ENCODE results near the gene BRIP1.

Gene BRIP1

GRCh38 chr17:61746248-61746985, 116.9 kb downstream of the BRIP1 start:
- H3K9me3 ChIP-seq (ENCODE audit: insufficient read depth, low read length): peaks cover 19% of the 10 kb centered on the region
- no peak overlapping the region for H3K4me2 ChIP-seq (ENCODE audit: low read length)
- H2AFZ ChIP-seq (ENCODE audit: low read depth, low read length): no peak overlapping the region
- H3K4me3 ChIP-seq (ENCODE audit: low read length): no peak overlapping the region
- H3K4me1 ChIP-seq (ENCODE audit: low read length): peaks cover 15% of the 10 kb centered on the region
- H3K79me2 ChIP-seq (ENCODE audit: low read length): no peaks in the 10 kb centered on the region
- no peak overlapping the region for H3K9ac ChIP-seq (ENCODE audit: low read length)
- H3K36me3 ChIP-seq (replicated peaks; ENCODE audit: low read depth, low read length): peaks cover 45% of the 10 kb centered on the region
- H3K27ac ChIP-seq (ENCODE audit: low read length): no peak overlapping the region
- no peaks in the 10 kb centered on the region for H4K20me1 ChIP-seq (ENCODE audit: insufficient read depth, low read length)
- no peaks in the 10 kb centered on the region for H3K27me3 ChIP-seq (ENCODE audit: low read depth, low read length)
- TF ChIP-seq EZH2phosphoT487 (IDR thresholded peaks at IDR 0.05; ENCODE audit: low read depth): no peak
- TF ChIP-seq, protein P1, sequence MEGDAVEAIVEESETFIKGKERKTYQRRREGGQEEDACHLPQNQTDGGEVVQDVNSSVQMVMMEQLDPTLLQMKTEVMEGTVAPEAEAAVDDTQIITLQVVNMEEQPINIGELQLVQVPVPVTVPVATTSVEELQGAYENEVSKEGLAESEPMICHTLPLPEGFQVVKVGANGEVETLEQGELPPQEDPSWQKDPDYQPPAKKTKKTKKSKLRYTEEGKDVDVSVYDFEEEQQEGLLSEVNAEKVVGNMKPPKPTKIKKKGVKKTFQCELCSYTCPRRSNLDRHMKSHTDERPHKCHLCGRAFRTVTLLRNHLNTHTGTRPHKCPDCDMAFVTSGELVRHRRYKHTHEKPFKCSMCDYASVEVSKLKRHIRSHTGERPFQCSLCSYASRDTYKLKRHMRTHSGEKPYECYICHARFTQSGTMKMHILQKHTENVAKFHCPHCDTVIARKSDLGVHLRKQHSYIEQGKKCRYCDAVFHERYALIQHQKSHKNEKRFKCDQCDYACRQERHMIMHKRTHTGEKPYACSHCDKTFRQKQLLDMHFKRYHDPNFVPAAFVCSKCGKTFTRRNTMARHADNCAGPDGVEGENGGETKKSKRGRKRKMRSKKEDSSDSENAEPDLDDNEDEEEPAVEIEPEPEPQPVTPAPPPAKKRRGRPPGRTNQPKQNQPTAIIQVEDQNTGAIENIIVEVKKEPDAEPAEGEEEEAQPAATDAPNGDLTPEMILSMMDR (IDR thresholded peaks at IDR 0.05; ENCODE audit: low read depth, low read length): no peak

DNA sequence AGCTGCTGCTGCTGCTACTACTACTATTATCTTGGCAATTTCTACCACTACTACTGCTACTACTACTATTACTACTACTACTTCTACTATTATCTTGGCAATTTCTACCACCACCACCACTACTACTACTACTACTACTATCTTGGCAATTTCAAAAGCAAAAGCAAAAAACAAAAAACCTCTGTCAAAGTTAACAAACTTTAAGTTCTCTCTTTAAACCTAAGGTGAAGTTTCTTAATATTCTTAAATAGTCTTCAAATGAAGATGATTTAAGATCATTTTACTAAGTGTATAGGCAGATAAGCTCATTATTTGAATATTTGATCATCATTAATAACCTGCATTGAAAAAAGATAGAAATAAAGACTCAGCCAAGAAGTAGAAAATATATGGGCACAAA, 118.5 kb downstream of the BRIP1 start:
- no peaks in the 10 kb centered on the region; the same call in 1 of the 2 replicates for H3K4me1 ChIP-seq (ENCODE audit: low read length)
- H3K36me3 ChIP-seq (replicated peaks; ENCODE audit: low read depth, low read length): peaks cover 50% of the 10 kb centered on the region
- H3K4me3 ChIP-seq (ENCODE audit: low read length): no peak overlapping the region
- no peak overlapping the region for H2AFZ ChIP-seq (ENCODE audit: low read depth, low read length)
- peaks cover 23% of the 10 kb centered on the region for H3K9me3 ChIP-seq (ENCODE audit: insufficient read depth, low read length)
- no peaks in the 10 kb centered on the region for H3K79me2 ChIP-seq (ENCODE audit: low read length)
- no peak for TF ChIP-seq EZH2phosphoT487 (IDR thresholded peaks at IDR 0.05; ENCODE audit: low read depth)
- TF ChIP-seq, protein P1 (IDR thresholded peaks at IDR 0.05; ENCODE audit: low read depth, low read length): no peak
- H4K20me1 ChIP-seq (ENCODE audit: insufficient read depth, low read length): no peaks in the 10 kb centered on the region
- no peak overlapping the region for H3K4me2 ChIP-seq (ENCODE audit: low read length)
- no peak overlapping the region for H3K9ac ChIP-seq (ENCODE audit: low read length)
- no peak overlapping the region for H3K27ac ChIP-seq (ENCODE audit: low read length)
- no peaks in the 10 kb centered on the region for H3K27me3 ChIP-seq (ENCODE audit: low read depth, low read length)

GRCh38 chr17:61744252-61744651, 119.1 kb downstream of the BRIP1 start:
- no peak overlapping the region for H3K9ac ChIP-seq (ENCODE audit: low read length)
- no peak overlapping the region for H3K4me3 ChIP-seq (ENCODE audit: low read length)
- H2AFZ ChIP-seq (ENCODE audit: low read depth, low read length): no peak overlapping the region
- no peak overlapping the region for H3K27ac ChIP-seq (ENCODE audit: low read length)
- peaks cover 23% of the 10 kb centered on the region for H3K9me3 ChIP-seq (ENCODE audit: insufficient read depth, low read length)
- H3K4me2 ChIP-seq (ENCODE audit: low read length): no peak overlapping the region
- TF ChIP-seq EZH2phosphoT487 (IDR thresholded peaks at IDR 0.05; ENCODE audit: low read depth): no peak
- TF ChIP-seq, protein P1 (IDR thresholded peaks at IDR 0.05; ENCODE audit: low read depth, low read length): no peak
- peaks cover 46% of the 10 kb centered on the region for H3K36me3 ChIP-seq (replicated peaks; ENCODE audit: low read depth, low read length)
- no peaks in the 10 kb centered on the region for H3K79me2 ChIP-seq (ENCODE audit: low read length)
- H4K20me1 ChIP-seq (ENCODE audit: insufficient read depth, low read length): no peaks in the 10 kb centered on the region
- no peaks in the 10 kb centered on the region for H3K27me3 ChIP-seq (ENCODE audit: low read depth, low read length)
- no peaks in the 10 kb centered on the region for H3K4me1 ChIP-seq (ENCODE audit: low read length)

DNA sequence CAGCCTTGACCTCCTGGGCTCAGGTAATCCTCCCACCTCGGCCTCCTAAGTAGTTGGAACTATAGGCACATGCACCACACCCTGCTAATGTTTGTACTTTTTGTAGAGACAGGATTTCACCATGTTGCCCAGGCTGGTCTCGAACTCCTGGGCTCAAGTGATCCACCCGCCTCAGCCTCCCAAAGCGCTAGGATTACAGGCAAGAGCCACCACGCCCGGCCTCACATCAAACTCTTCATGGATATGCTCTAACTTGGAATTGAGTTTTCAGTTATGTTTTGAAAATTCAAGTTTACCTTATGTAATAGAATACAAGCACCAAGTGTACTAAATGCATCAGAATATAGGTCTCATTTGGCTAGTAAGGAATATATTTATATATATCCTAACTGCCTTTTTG, 119.6 kb downstream of the BRIP1 start:
- Histone ChIP-seq H3K4me1 (ENCODE audit: low read length) (no peaks in the 10 kb centered on the region), H3K27ac (ENCODE audit: low read length) (no peak overlapping the region), H4K20me1 (ENCODE audit: insufficient read depth, low read length) (no peaks in the 10 kb centered on the region), H3K9me3 (ENCODE audit: insufficient read depth, low read length) (peaks cover 23% of the 10 kb centered on the region), H3K79me2 (ENCODE audit: low read length) (no peaks in the 10 kb centered on the region), H3K36me3 (replicated peaks; ENCODE audit: low read depth, low read length) (peaks cover 50% of the 10 kb centered on the region), H3K9ac (ENCODE audit: low read length) (no peak overlapping the region), H3K27me3 (ENCODE audit: low read depth, low read length) (no peaks in the 10 kb centered on the region), H3K4me2 (ENCODE audit: low read length) (no peak overlapping the region), H3K4me3 (ENCODE audit: low read length) (no peak overlapping the region), H2AFZ (ENCODE audit: low read depth, low read length) (no peak overlapping the region)
- TF ChIP-seq EZH2phosphoT487 (IDR thresholded peaks at IDR 0.05; ENCODE audit: low read depth): no peak

Measured in OCI-LY3 (cell line).